Keratinocyte (primary cell): ENCODE results near the gene ZNF32. TPM values are rescaled to one million over a fixed set of nuclear protein-coding genes. Genes with fewer than 3 reads are reported as not detected.

Source experiments
- DNase-seq: peaks from one replicate; pipeline ENCODE4 v3.0.0-alpha.2; 2011; ENCODE audit warnings: low read depth, missing footprints, low spot score
- FAIRE-seq: peaks from 2 replicates; lab custom pipeline; 2011; peaks lifted over from hg19 to GRCh38; lab: Jason Lieb, UNC
- H2AFZ ChIP-seq: 2 replicates; pipeline ENCODE4 v1.6.0; 2012; ENCODE audit warnings: low read length, control low read depth, inconsistent platforms; ENCODE audit not compliant: control insufficient read depth
- H3K27ac ChIP-seq: 2 replicates; pipeline ENCODE4 v1.5.1; 2011; ENCODE audit warnings: low read length; ENCODE audit not compliant: control insufficient read depth, insufficient read depth
- H3K27me3 ChIP-seq: 3 replicates; pipeline ENCODE4 v1.6.0; 2011; ENCODE audit warnings: low read length; ENCODE audit not compliant: control insufficient read depth, insufficient read depth; ENCODE audit errors: extremely low read depth
- H3K36me3 ChIP-seq, 2 experiments: 2 replicates in 1 of 2; 3 replicates in 1 of 2; pipeline ENCODE4 v1.5.1; 2011; ENCODE audit warnings: low read length in 2 of 2, mild to moderate bottlenecking in 1 of 2; ENCODE audit not compliant: control insufficient read depth in 2 of 2, insufficient read depth in 2 of 2; ENCODE audit errors: extremely low read depth in 1 of 2
- H3K4me1 ChIP-seq: 3 replicates; pipeline ENCODE4 v1.5.1; 2011; ENCODE audit warnings: low read length; ENCODE audit not compliant: control insufficient read depth, insufficient read depth; ENCODE audit errors: extremely low read depth
- H3K4me2 ChIP-seq: 3 replicates; pipeline ENCODE4 v1.6.0; 2011; ENCODE audit warnings: low read depth, low read length; ENCODE audit not compliant: control insufficient read depth, insufficient read depth; ENCODE audit errors: extremely low read depth
- H3K4me3 ChIP-seq, 3 experiments: fragments of 200-600 bp in 1 of 3; sonication (generic) in 1 of 3; 2 replicates in 2 of 3; 3 replicates in 1 of 3; pipeline ENCODE4 v1.5.1; 2011 to 2016; ENCODE audit warnings: low read length in 3 of 3, mild to moderate bottlenecking in 3 of 3, control low read depth in 2 of 3, inconsistent platforms in 1 of 3, low read depth in 1 of 3, mixed read lengths in 1 of 3, mixed run types in 1 of 3, moderate library complexity in 1 of 3; ENCODE audit not compliant: control insufficient read depth in 2 of 3, insufficient read depth in 2 of 3; ENCODE audit errors: extremely low read depth in 1 of 3
- H3K79me2 ChIP-seq: 2 replicates; pipeline ENCODE4 v1.6.0; 2012; ENCODE audit warnings: low read length; ENCODE audit not compliant: control insufficient read depth, insufficient read depth
- H3K9ac ChIP-seq: 3 replicates; pipeline ENCODE4 v1.6.0; 2011; ENCODE audit warnings: low read length; ENCODE audit not compliant: control insufficient read depth, insufficient read depth; ENCODE audit errors: extremely low read depth
- H3K9me1 ChIP-seq: 3 replicates; pipeline ENCODE4 v1.6.0; 2011; ENCODE audit warnings: low read length; ENCODE audit not compliant: control insufficient read depth, insufficient read depth; ENCODE audit errors: extremely low read depth
- H3K9me3 ChIP-seq: 2 replicates; pipeline ENCODE4 v1.5.1; 2012; ENCODE audit warnings: low read depth, low read length; ENCODE audit not compliant: control insufficient read depth
- H4K20me1 ChIP-seq: 3 replicates; pipeline ENCODE4 v1.6.0; 2011; ENCODE audit warnings: low read length; ENCODE audit not compliant: control insufficient read depth, insufficient read depth; ENCODE audit errors: extremely low read depth
- EZH2 ChIP-seq: IDR thresholded peaks from one replicate; pipeline ENCODE4 v1.6.1; 2012; ENCODE audit warnings: inconsistent platforms, mild to moderate bottlenecking, low read length, moderate library complexity
- dilution Hi-C: fragments of 300-500 bp; cut with MboI; formaldehyde crosslinking; loops from one replicate; pipeline ENCODE4 v1.7.0; 2020; ENCODE audit warnings: low sequenced_read_pairs; ENCODE audit not compliant: extremely low pct_ligation_motif_present
- polyA plus RNA-seq, 5 experiments: library from polyadenylated mRNA; depleted of rRNA in 3 of 5; stranded (reverse) in 3 of 5; stranded (forward) in 1 of 5; unstranded in 1 of 5; fragments of >200 nt; gene quantifications; 1 replicate in 1 of 5; 2 replicates in 3 of 5; 3 replicates in 1 of 5; pipeline versions ENCODE4 v1.2.1 to v1.2.3, GENCODE V29; 2011 to 2012; ENCODE audit warnings: missing spikeins in 2 of 5, low read depth in 1 of 5, low replicate concordance in 1 of 5
- TF ChIP-seq, protein P1 (sequence below), 3 experiments: IDR thresholded peaks in 1 of 3; conservative IDR thresholded peaks in 1 of 3; optimal IDR thresholded peaks in 1 of 3; 2 replicates in 2 of 3; 3 replicates in 1 of 3; pipeline versions ENCODE3 to v1.5.1; 2011; ENCODE audit warnings: low read length in 3 of 3, mild to moderate bottlenecking in 3 of 3, moderate library complexity in 2 of 3, control low read depth in 1 of 3, inconsistent platforms in 1 of 3; ENCODE audit not compliant: insufficient read depth in 2 of 3; ENCODE audit errors: extremely low read depth in 1 of 3

Gene ZNF32
- polyA plus RNA-seq, 1 donor (not counting 4 experiments of a cell fraction or from before 2014, with no cell fraction given): 25.6 TPM

DNA sequence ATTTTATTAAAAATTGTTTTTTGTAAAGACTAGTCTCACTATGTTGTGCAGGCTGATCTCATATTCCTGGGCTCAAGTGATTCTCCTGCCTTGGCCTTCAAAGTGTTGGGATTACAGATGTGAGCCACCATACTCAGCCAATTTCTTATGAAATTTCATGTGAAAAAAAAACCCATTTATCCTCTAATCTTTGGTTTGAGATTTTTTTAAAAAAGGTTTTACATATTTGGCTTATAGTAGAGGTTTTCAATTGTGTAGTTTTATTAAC, 35.5 kb upstream of the ZNF32 start:
- H3K4me1 ChIP-seq: peaks cover 4% of the 10 kb centered on the region
- dilution Hi-C loops: no loop called here
- TF ChIP-seq, protein P1, sequence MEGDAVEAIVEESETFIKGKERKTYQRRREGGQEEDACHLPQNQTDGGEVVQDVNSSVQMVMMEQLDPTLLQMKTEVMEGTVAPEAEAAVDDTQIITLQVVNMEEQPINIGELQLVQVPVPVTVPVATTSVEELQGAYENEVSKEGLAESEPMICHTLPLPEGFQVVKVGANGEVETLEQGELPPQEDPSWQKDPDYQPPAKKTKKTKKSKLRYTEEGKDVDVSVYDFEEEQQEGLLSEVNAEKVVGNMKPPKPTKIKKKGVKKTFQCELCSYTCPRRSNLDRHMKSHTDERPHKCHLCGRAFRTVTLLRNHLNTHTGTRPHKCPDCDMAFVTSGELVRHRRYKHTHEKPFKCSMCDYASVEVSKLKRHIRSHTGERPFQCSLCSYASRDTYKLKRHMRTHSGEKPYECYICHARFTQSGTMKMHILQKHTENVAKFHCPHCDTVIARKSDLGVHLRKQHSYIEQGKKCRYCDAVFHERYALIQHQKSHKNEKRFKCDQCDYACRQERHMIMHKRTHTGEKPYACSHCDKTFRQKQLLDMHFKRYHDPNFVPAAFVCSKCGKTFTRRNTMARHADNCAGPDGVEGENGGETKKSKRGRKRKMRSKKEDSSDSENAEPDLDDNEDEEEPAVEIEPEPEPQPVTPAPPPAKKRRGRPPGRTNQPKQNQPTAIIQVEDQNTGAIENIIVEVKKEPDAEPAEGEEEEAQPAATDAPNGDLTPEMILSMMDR (optimal IDR thresholded peaks at IDR 0.05 in 1 of 3, IDR thresholded peaks at IDR 0.05 in 1 of 3, conservative IDR thresholded peaks at IDR 0.05 in 1 of 3; ENCODE audit: extremely low read depth in 1 of 3, insufficient read depth in 2 of 3, low read length in 3 of 3): no peak
- no peak for TF ChIP-seq EZH2
- H3K9me1 ChIP-seq: no peaks in the 10 kb centered on the region
- no peaks in the 10 kb centered on the region for H3K9me3 ChIP-seq
- no peak overlapping the region for H3K4me2 ChIP-seq
- no peak overlapping the region for H3K4me3 ChIP-seq
- H2AFZ ChIP-seq: no peak overlapping the region
- no peaks in the 10 kb centered on the region for H3K27me3 ChIP-seq
- H4K20me1 ChIP-seq: no peaks in the 10 kb centered on the region
- FAIRE-seq: no peak
- DNase-seq: no peak
- H3K27ac ChIP-seq: no peak overlapping the region
- H3K79me2 ChIP-seq: no peaks in the 10 kb centered on the region
- no peaks in the 10 kb centered on the region for H3K36me3 ChIP-seq
- H3K9ac ChIP-seq: no peak overlapping the region

- Histone ChIP-seq H3K27ac (no peak overlapping the region), H3K4me3 (no peak overlapping the region), H4K20me1 (no peaks in the 10 kb centered on the region), H2AFZ (no peak overlapping the region), H3K9me1 (no peaks in the 10 kb centered on the region), H3K4me2 (no peak overlapping the region), H3K27me3 (no peaks in the 10 kb centered on the region), H3K9ac (no peak overlapping the region), H3K36me3 (no peaks in the 10 kb centered on the region), H3K4me1 (peaks cover 4% of the 10 kb centered on the region), H3K79me2 (no peaks in the 10 kb centered on the region), H3K9me3 (no peaks in the 10 kb centered on the region)
- FAIRE-seq (no peak), DNase-seq (no peak)
- dilution Hi-C loops: no loop called here
- TF ChIP-seq, protein P1 (optimal IDR thresholded peaks at IDR 0.05 in 1 of 3, IDR thresholded peaks at IDR 0.05 in 1 of 3, conservative IDR thresholded peaks at IDR 0.05 in 1 of 3; ENCODE audit: extremely low read depth in 1 of 3, insufficient read depth in 2 of 3, low read length in 3 of 3): peak; percentile 36 to 78 (median 53)
- no peak for TF ChIP-seq EZH2
Measured at GRCh38 chr10:43683451-43684291, 35.0 kb upstream of the ZNF32 start.
